T-helper 1 cell treated with Interleukin-12 subunit alpha and Interleukin-12 subunit beta and Interleukin-4 antibody, amounts not matched to agents 30 μg/mL and 1 μg/mL, for 36 hours (primary cell): Measurements from ENCODE around the gene PDE6B.
"Not testable (repeated sequence)": the region's sequence is repeated elsewhere in the genome, so short reads cannot be mapped to it uniquely, and the experiment has no call there.

ENCODE experiments used
- H3K27ac Mint-ChIP-seq: one replicate; pipeline ENCODE4 v1.8.0; 2021; ENCODE audit warnings: mild to moderate bottlenecking, mixed read lengths
- H3K27me3 Mint-ChIP-seq: one replicate; pipeline ENCODE4 v1.8.0; 2021; ENCODE audit warnings: low read depth, mixed read lengths
- H3K36me3 Mint-ChIP-seq: one replicate; pipeline ENCODE4 v1.8.0; 2021; ENCODE audit warnings: low read depth, mixed read lengths
- H3K4me1 Mint-ChIP-seq: one replicate; pipeline ENCODE4 v1.8.0; 2021; ENCODE audit warnings: low read depth, mixed read lengths
- H3K4me3 Mint-ChIP-seq: one replicate; pipeline ENCODE4 v1.8.0; 2021; ENCODE audit warnings: mild to moderate bottlenecking, moderate library complexity, mixed read lengths
- H3K9me3 Mint-ChIP-seq: one replicate; pipeline ENCODE4 v1.8.0; 2021; ENCODE audit warnings: mixed read lengths

Gene PDE6B

GRCh38 chr4:634599-634985, 9.2 kb downstream of the PDE6B start:
- no peak overlapping the region for H3K27ac Mint-ChIP-seq
- H3K4me3 Mint-ChIP-seq, result no peak overlapping the region
- no peaks in the 10 kb centered on the region for H3K36me3 Mint-ChIP-seq

GRCh38 chr4:635066-635835, 9.9 kb downstream of the PDE6B start:
- not testable (repeated sequence) for H3K27ac Mint-ChIP-seq, H3K4me1 Mint-ChIP-seq, H3K27me3 Mint-ChIP-seq, H3K36me3 Mint-ChIP-seq, H3K4me3 Mint-ChIP-seq
- H3K9me3 Mint-ChIP-seq, result peaks cover 18% of the 10 kb centered on the region

More at GRCh38 chr4:634599-634985, 9.2 kb downstream of the PDE6B start:
- no peaks in the 10 kb centered on the region for H3K27me3 Mint-ChIP-seq
- peaks cover 18% of the 10 kb centered on the region for H3K9me3 Mint-ChIP-seq
- H3K4me1 Mint-ChIP-seq, result no peaks in the 10 kb centered on the region

- H3K4me1 Mint-ChIP-seq, result no peaks in the 10 kb centered on the region
- no peaks in the 10 kb centered on the region for H3K36me3 Mint-ChIP-seq
- H3K27ac Mint-ChIP-seq, result no peak overlapping the region
- H3K9me3 Mint-ChIP-seq, result peaks cover 19% of the 10 kb centered on the region
- H3K4me3 Mint-ChIP-seq, result no peak overlapping the region
- no peaks in the 10 kb centered on the region for H3K27me3 Mint-ChIP-seq
Observed at GRCh38 chr4:635851-636627, 10.7 kb downstream of the PDE6B start.

- Mint-ChIP-seq H3K27ac (no peak overlapping the region), H3K27me3 (no peaks in the 10 kb centered on the region)
Observed at GRCh38 chr4:636628-637159, 11.3 kb downstream of the PDE6B start.

GRCh38 chr4:637536-638280, 12.3 kb downstream of the PDE6B start:
- no peak overlapping the region for H3K27ac Mint-ChIP-seq
- no peaks in the 10 kb centered on the region for H3K36me3 Mint-ChIP-seq
- no peaks in the 10 kb centered on the region for H3K27me3 Mint-ChIP-seq
- no peaks in the 10 kb centered on the region for H3K4me1 Mint-ChIP-seq
- peaks cover 8% of the 10 kb centered on the region for H3K9me3 Mint-ChIP-seq
- no peak overlapping the region for H3K4me3 Mint-ChIP-seq

More at GRCh38 chr4:636628-637159, 11.3 kb downstream of the PDE6B start:
- no peaks in the 10 kb centered on the region for H3K4me1 Mint-ChIP-seq
- no peak overlapping the region for H3K4me3 Mint-ChIP-seq
- H3K36me3 Mint-ChIP-seq, result no peaks in the 10 kb centered on the region
- H3K9me3 Mint-ChIP-seq, result peaks cover 15% of the 10 kb centered on the region

- H3K27me3 Mint-ChIP-seq, H3K4me3 Mint-ChIP-seq, H3K36me3 Mint-ChIP-seq, H3K27ac Mint-ChIP-seq, H3K4me1 Mint-ChIP-seq: not testable (repeated sequence)
- H3K9me3 Mint-ChIP-seq, result peaks cover 20% of the 10 kb centered on the region
Observed at GRCh38 chr4:642366-642765, 17.0 kb downstream of the PDE6B start.

- no peaks in the 10 kb centered on the region for H3K36me3 Mint-ChIP-seq
- peaks cover 5% of the 10 kb centered on the region for H3K27me3 Mint-ChIP-seq
- H3K9me3 Mint-ChIP-seq, result peaks cover 15% of the 10 kb centered on the region
- peaks cover 2% of the 10 kb centered on the region for H3K4me1 Mint-ChIP-seq
- peak overlapping the region; percentile 27 for H3K27ac Mint-ChIP-seq
- peak overlapping the region; percentile 35 for H3K4me3 Mint-ChIP-seq
Observed at GRCh38 chr4:646460-646859, 21.1 kb downstream of the PDE6B start.

GRCh38 chr4:647481-647880, 22.1 kb downstream of the PDE6B start:
- Mint-ChIP-seq H3K27me3 (peaks cover 5% of the 10 kb centered on the region), H3K4me1 (peaks cover 2% of the 10 kb centered on the region), H3K4me3 (no peak overlapping the region), H3K27ac (no peak overlapping the region), H3K9me3 (peaks cover 15% of the 10 kb centered on the region), H3K36me3 (no peaks in the 10 kb centered on the region)

- H3K9me3 Mint-ChIP-seq, result peaks cover 12% of the 10 kb centered on the region
- H3K36me3 Mint-ChIP-seq, result no peaks in the 10 kb centered on the region
- no peak overlapping the region for H3K27ac Mint-ChIP-seq
- peaks cover 2% of the 10 kb centered on the region for H3K4me1 Mint-ChIP-seq
- H3K27me3 Mint-ChIP-seq, result peaks cover 5% of the 10 kb centered on the region
- H3K4me3 Mint-ChIP-seq, result no peak overlapping the region
Observed at GRCh38 chr4:648579-649292, 23.4 kb downstream of the PDE6B start.

- Mint-ChIP-seq H3K36me3 (no peaks in the 10 kb centered on the region), H3K9me3 (peaks cover 12% of the 10 kb centered on the region), H3K4me3 (no peak overlapping the region), H3K27ac (no peak overlapping the region), H3K4me1 (peaks cover 2% of the 10 kb centered on the region), H3K27me3 (peaks cover 5% of the 10 kb centered on the region)
Observed at GRCh38 chr4:649293-649625, 23.9 kb downstream of the PDE6B start.

- Mint-ChIP-seq H3K27me3 (peaks cover 5% of the 10 kb centered on the region), H3K4me1 (peaks cover 2% of the 10 kb centered on the region), H3K36me3 (no peaks in the 10 kb centered on the region), H3K9me3 (peaks cover 10% of the 10 kb centered on the region), H3K4me3 (no peak overlapping the region), H3K27ac (no peak overlapping the region)
Observed at GRCh38 chr4:649751-650310, 24.5 kb downstream of the PDE6B start.

GRCh38 chr4:650461-650860, 25.1 kb downstream of the PDE6B start:
- Mint-ChIP-seq H3K36me3 (no peaks in the 10 kb centered on the region), H3K4me1 (peaks cover 2% of the 10 kb centered on the region), H3K9me3 (peaks cover 8% of the 10 kb centered on the region), H3K27ac (no peak overlapping the region), H3K4me3 (no peak overlapping the region), H3K27me3 (peaks cover 5% of the 10 kb centered on the region)

- Mint-ChIP-seq H3K4me1 (peaks cover 1% of the 10 kb centered on the region), H3K4me3 (no peak overlapping the region), H3K9me3 (peaks cover 1% of the 10 kb centered on the region), H3K27ac (no peak overlapping the region), H3K27me3 (peaks cover 4% of the 10 kb centered on the region), H3K36me3 (no peaks in the 10 kb centered on the region)
Observed at GRCh38 chr4:650951-651883, 25.8 kb downstream of the PDE6B start.
